DND-41 (cell line): ENCODE data around the gene ATP2A2.

Experiments
- CTCF ChIP-seq: IDR thresholded peaks from 2 replicates; pipeline ENCODE4 v1.5.1; 2012; ENCODE audit warnings: borderline replicate concordance, low read length, moderate library complexity, mild to moderate bottlenecking; ENCODE audit not compliant: poor library complexity, severe bottlenecking; ENCODE audit errors: extremely low read depth
- EZH2 ChIP-seq: IDR thresholded peaks from 3 replicates; pipeline ENCODE4 v1.6.1; 2012; ENCODE audit warnings: borderline replicate concordance, low read depth, mild to moderate bottlenecking, moderate library complexity, low read length, inconsistent platforms; ENCODE audit not compliant: severe bottlenecking

GRCh38 chr12:110282956-110283817 is 2.1 kb downstream of the ATP2A2 start:
- no peak for TF ChIP-seq EZH2
- no peak for TF ChIP-seq CTCF
